ENCODE data around the gene GPRC5A.

Gene GPRC5A

DNA sequence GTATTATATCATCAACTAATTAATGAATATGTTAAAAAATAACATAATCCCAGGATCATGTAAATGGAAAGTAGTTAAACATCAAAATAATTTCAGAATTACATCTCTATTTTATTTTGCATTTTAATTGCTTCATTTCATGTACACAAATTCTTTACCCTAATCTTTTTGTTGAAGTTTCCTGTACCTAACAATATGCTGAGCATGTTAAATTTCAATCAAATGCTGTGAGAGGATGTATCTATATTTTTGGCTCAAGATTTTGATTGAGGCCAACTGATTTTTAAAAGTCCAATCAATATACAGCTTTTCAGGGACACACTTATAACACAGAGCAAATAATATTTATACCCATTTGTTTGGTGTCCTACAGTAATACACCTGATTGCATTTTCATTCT lies 54.2 kb downstream of the GPRC5A start:
- DNase-seq, result no peak

DNA sequence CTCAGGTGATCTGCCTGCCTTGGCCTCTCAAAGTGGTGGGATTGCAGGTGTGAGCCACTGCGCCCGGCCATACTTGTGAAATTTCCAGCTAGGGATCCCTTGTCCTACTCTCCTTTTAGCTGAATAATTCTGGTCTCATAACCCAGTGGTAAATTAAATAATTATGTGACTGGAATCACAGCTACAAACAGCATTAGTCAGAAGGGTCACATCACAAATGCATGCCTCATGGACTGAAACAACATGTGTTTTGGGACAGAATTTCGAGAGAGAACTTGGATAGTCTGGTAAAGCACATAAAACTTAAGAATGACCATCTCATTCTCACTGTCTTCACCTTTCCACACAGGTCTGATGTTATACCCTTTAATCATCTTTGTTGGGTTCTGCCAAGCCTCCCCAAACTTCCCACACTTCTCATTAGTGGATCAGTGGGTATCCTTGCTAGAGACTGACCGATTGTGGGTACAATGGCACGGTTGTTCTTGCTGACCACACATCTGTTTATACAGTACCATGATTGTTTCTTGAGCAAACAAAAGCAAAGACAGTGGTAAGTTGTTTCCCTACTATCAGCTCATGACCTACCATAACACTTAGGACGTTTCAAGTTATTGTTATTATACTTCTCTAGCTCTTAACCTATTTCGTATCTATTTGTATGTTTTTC lies 55.5 kb downstream of the GPRC5A start:
- no peak for DNase-seq

DNA sequence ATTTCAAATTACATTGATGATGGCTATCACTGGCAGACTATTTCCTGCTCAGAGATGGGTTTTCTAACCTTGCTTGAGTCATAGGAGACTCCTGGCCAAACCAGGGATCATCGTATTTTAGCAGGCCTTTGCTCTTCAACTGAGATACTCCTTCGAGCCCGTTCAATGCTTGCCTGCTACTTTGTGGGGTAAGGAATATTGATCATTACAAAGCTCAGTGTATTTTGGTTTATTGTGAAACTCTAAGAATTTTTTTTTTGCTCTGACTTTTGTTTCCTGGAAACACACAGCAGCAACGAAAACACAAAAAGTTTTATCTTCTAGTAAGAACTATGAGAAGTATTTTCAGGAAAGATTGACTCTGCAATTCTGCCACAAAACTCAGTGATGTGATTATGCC lies 56.5 kb downstream of the GPRC5A start:
- no peak for DNase-seq

DNA sequence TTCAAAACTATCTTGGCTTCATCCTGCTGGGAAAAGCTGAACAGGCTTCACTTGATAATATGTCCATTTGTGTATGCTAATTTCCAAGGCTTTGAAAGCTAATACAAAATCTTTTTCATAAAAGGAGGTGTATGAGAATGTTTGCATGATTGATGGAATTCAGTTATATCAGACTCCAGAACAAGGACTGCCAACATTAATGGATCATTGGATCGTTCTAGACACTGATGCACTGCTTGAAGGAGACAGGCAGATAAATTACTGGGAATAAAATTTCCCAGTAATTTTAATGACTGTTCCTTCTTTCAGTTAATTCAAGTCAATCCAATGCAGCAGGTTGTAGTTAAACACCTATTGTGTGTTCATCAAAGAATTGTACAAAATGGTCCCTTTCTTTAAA lies 60.1 kb downstream of the GPRC5A start:
- DNase-seq, result no peak

GRCh38 chr12:12952036-12952435 lies 60.7 kb downstream of the GPRC5A start, which contains the start of gene GPRC5D:
Gene GPRC5D (minus strand): TSS chr12:12952170. CDS start chr12:12950384, 1,786 bp downstream.
- no peak for DNase-seq

DNA sequence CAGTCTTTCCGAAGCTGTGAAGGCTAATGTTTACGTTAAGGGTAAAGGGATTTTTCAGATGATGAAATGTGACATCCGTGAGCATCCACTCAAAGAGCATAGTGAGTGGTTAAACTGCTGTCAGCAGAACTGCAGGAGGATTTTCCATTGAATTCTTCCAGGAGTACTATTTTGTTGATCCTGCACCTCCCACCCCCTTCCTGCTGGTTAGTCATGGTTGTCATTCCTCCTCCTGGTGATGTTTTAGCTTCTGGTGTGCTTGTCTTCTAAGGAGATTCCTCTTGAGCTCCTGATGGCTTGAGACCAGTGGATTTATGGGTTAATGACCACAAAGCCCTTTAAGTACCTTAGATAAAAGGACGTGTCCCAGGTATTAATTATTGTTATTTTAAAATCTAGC lies 63.0 kb downstream of the GPRC5A start:
- DNase-seq, result no peak

DNA sequence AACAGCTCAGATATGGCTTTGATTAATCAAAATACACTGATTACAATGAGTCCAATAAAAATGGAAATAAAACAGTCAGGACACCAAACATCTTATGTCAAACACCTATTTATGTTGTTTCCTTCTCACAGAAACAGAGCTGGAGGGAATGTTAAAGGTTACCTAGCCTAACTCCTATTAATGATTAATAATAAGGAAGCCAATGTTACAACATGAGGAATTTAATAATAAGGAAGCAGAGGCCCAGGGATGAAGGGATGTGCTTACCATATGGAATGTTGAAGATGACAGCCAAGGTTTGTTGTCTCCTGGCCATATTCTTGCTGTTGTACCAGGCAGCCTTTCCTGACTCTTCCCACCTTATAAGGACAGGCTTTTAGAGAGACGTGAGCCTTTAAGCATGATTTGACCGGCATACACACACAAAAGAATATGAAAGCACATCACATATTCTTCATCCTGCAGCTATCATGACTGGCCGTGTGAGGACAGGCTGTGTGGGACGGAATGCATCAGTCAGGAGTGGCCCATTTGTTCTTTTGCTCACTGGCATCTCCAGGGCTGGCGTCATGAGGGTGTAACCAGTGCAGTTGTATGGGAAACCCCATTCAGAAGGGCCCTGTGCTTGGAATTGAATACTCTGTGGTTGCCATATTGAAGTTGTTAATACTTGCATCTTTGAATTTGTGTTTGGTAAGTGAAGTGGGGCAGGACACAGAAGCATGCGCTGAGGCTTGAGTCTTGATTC lies 63.7 kb downstream of the GPRC5A start:
- DNase-seq, result no peak

- no peak for DNase-seq
Measured at GRCh38 chr12:12958886-12959285, 67.5 kb downstream of the GPRC5A start.

GRCh38 chr12:12960639-12961209 lies 69.4 kb downstream of the GPRC5A start:
- no peak for DNase-seq

GRCh38 chr12:12964255-12964654 lies 72.9 kb downstream of the GPRC5A start:
- DNase-seq, result no peak

GRCh38 chr12:12965836-12966235 lies 74.5 kb downstream of the GPRC5A start:
- no peak for DNase-seq
